PC-9 (cell line): ENCODE results near the gene CWH43.

Source experiments
- EZH2 ChIP-seq: fragments of 200-600 bp; sonication (generic); IDR thresholded peaks from 2 replicates; pipeline ENCODE4 v1.8.0; 2017; ENCODE audit warnings: antibody characterized with exemption, low read depth
- TF ChIP-seq, protein P1 (sequence below): fragments of 200-600 bp; sonication (generic); conservative IDR thresholded peaks from 2 replicates; pipeline ENCODE4 v1.6.1; 2017; ENCODE audit warnings: mixed run types, antibody characterized with exemption, mild to moderate bottlenecking, moderate library complexity

- TF ChIP-seq, protein P1, sequence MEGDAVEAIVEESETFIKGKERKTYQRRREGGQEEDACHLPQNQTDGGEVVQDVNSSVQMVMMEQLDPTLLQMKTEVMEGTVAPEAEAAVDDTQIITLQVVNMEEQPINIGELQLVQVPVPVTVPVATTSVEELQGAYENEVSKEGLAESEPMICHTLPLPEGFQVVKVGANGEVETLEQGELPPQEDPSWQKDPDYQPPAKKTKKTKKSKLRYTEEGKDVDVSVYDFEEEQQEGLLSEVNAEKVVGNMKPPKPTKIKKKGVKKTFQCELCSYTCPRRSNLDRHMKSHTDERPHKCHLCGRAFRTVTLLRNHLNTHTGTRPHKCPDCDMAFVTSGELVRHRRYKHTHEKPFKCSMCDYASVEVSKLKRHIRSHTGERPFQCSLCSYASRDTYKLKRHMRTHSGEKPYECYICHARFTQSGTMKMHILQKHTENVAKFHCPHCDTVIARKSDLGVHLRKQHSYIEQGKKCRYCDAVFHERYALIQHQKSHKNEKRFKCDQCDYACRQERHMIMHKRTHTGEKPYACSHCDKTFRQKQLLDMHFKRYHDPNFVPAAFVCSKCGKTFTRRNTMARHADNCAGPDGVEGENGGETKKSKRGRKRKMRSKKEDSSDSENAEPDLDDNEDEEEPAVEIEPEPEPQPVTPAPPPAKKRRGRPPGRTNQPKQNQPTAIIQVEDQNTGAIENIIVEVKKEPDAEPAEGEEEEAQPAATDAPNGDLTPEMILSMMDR = no peak
- no peak for TF ChIP-seq EZH2
Measured at GRCh38 chr4:48970471-48970921, 15.6 kb upstream of the CWH43 start.
